ENCODE measurements around the gene CEP85L.

DNA sequence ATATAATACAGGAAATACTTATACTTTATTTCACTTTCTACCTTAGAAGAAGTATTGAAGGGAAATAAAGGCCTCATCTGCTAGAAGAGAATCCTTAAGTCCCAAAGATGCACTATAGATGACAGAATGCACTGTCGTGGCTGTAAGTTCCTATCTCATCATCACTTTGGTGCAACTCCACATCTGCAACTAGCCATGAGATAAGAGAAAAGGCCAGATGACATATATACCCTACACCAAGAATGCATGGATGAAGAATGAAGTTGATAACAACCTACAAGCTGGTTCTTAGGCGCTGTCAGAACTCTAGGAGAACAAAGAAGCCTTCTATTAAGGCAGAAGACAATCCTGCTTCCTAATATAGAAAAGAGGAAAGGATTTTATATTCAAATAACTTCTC is 114.9 kb downstream of the CEP85L start:
- TF ChIP-seq, protein P1, sequence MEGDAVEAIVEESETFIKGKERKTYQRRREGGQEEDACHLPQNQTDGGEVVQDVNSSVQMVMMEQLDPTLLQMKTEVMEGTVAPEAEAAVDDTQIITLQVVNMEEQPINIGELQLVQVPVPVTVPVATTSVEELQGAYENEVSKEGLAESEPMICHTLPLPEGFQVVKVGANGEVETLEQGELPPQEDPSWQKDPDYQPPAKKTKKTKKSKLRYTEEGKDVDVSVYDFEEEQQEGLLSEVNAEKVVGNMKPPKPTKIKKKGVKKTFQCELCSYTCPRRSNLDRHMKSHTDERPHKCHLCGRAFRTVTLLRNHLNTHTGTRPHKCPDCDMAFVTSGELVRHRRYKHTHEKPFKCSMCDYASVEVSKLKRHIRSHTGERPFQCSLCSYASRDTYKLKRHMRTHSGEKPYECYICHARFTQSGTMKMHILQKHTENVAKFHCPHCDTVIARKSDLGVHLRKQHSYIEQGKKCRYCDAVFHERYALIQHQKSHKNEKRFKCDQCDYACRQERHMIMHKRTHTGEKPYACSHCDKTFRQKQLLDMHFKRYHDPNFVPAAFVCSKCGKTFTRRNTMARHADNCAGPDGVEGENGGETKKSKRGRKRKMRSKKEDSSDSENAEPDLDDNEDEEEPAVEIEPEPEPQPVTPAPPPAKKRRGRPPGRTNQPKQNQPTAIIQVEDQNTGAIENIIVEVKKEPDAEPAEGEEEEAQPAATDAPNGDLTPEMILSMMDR (IDR thresholded peaks at IDR 0.05), result no peak
- TF ChIP-seq EZH2 (IDR thresholded peaks at IDR 0.05) (no peak), EZH2phosphoT487 (IDR thresholded peaks at IDR 0.05) (no peak)
